Astrocyte (in vitro differentiated cells and primary cell): ENCODE measurements around the gene BPI. TPM values are rescaled to one million over a fixed set of nuclear protein-coding genes. Genes with fewer than 3 reads are reported as not detected.

ENCODE experiments used
- DNase-seq: peaks from one replicate; pipeline ENCODE4 v3.0.0-alpha.2; 2010; ENCODE audit warnings: low read depth
- FAIRE-seq: peaks from 2 replicates; lab custom pipeline; 2011; peaks lifted over from hg19 to GRCh38; lab: Jason Lieb, UNC
- H2AFZ ChIP-seq: 2 replicates; pipeline ENCODE4 v1.6.0; 2012; ENCODE audit warnings: low read depth, low read length, inconsistent platforms
- H3K27ac ChIP-seq: 2 replicates; pipeline ENCODE4 v1.5.1; 2011; ENCODE audit warnings: low read depth, low read length, inconsistent platforms
- H3K27me3 ChIP-seq: 2 replicates; pipeline ENCODE4 v1.6.0; 2011; ENCODE audit warnings: low read length, inconsistent platforms; ENCODE audit not compliant: insufficient read depth
- H3K36me3 ChIP-seq: 2 replicates; pipeline ENCODE4 v1.5.1; 2011; ENCODE audit warnings: low read length, inconsistent platforms; ENCODE audit not compliant: insufficient read depth
- H3K4me1 ChIP-seq: 2 replicates; pipeline ENCODE4 v1.5.1; 2011; ENCODE audit warnings: low read length, inconsistent platforms; ENCODE audit not compliant: insufficient read depth
- H3K4me2 ChIP-seq: 2 replicates; pipeline ENCODE4 v1.6.0; 2012; ENCODE audit warnings: low read length, inconsistent platforms
- H3K4me3 ChIP-seq: 2 replicates; pipeline ENCODE4 v1.5.1; 2011; ENCODE audit warnings: low read depth, mild to moderate bottlenecking, low read length, inconsistent platforms; ENCODE audit not compliant: insufficient read depth
- H3K79me2 ChIP-seq: 2 replicates; pipeline ENCODE4 v1.6.0; 2012; ENCODE audit warnings: mild to moderate bottlenecking, low read length, inconsistent platforms; ENCODE audit not compliant: insufficient read depth
- H3K9ac ChIP-seq: 2 replicates; pipeline ENCODE4 v1.6.0; 2012; ENCODE audit warnings: mild to moderate bottlenecking, low read length, inconsistent platforms
- H3K9me3 ChIP-seq: 2 replicates; pipeline ENCODE4 v1.5.1; 2012; ENCODE audit warnings: low read depth, mild to moderate bottlenecking, low read length, inconsistent platforms; ENCODE audit not compliant: insufficient read depth
- H4K20me1 ChIP-seq: 2 replicates; pipeline ENCODE4 v1.6.0; 2012; ENCODE audit warnings: low read length, inconsistent platforms; ENCODE audit not compliant: insufficient read depth
- H3K27ac Mint-ChIP-seq: one replicate; pipeline ENCODE4 v1.8.0; 2021; ENCODE audit warnings: mild to moderate bottlenecking, mixed read lengths; ENCODE audit not compliant: unreplicated experiment
- H3K27me3 Mint-ChIP-seq: one replicate; pipeline ENCODE4 v1.8.0; 2021; ENCODE audit warnings: low read depth, mixed read lengths; ENCODE audit not compliant: unreplicated experiment
- H3K36me3 Mint-ChIP-seq: one replicate; pipeline ENCODE4 v1.8.0; 2021; ENCODE audit warnings: low read depth, mixed read lengths; ENCODE audit not compliant: unreplicated experiment
- H3K4me1 Mint-ChIP-seq: one replicate; pipeline ENCODE4 v1.8.0; 2021; ENCODE audit warnings: low read depth, mixed read lengths; ENCODE audit not compliant: unreplicated experiment
- H3K4me3 Mint-ChIP-seq: one replicate; pipeline ENCODE4 v1.8.0; 2021; ENCODE audit warnings: mild to moderate bottlenecking, moderate library complexity, mixed read lengths; ENCODE audit not compliant: unreplicated experiment
- H3K9me3 Mint-ChIP-seq: one replicate; pipeline ENCODE4 v1.8.0; 2021; ENCODE audit warnings: mild to moderate bottlenecking, mixed read lengths; ENCODE audit not compliant: unreplicated experiment
- EZH2 ChIP-seq: IDR thresholded peaks from 2 replicates; pipeline ENCODE4 v1.6.1; 2012; ENCODE audit warnings: mild to moderate bottlenecking, low read length, inconsistent platforms; ENCODE audit not compliant: insufficient read depth
- total RNA-seq: library from RNA; stranded (reverse); gene quantifications from 2 replicates; pipeline ENCODE4 v1.2.1, GENCODE V29; 2021
- TF ChIP-seq, protein P1 (sequence below): IDR thresholded peaks from 2 replicates; pipeline ENCODE4 v1.5.1; 2011; ENCODE audit warnings: low read depth, mild to moderate bottlenecking, inconsistent platforms, low read length, moderate library complexity; ENCODE audit not compliant: insufficient read depth

Gene BPI
- total RNA-seq, 1 donor from 2014 or later: not detected

- H3K27ac Mint-ChIP-seq: no peak overlapping the region
- peaks cover 35% of the 10 kb centered on the region for H3K27me3 Mint-ChIP-seq
- H3K27ac ChIP-seq: no peak overlapping the region
- TF ChIP-seq, protein P1, sequence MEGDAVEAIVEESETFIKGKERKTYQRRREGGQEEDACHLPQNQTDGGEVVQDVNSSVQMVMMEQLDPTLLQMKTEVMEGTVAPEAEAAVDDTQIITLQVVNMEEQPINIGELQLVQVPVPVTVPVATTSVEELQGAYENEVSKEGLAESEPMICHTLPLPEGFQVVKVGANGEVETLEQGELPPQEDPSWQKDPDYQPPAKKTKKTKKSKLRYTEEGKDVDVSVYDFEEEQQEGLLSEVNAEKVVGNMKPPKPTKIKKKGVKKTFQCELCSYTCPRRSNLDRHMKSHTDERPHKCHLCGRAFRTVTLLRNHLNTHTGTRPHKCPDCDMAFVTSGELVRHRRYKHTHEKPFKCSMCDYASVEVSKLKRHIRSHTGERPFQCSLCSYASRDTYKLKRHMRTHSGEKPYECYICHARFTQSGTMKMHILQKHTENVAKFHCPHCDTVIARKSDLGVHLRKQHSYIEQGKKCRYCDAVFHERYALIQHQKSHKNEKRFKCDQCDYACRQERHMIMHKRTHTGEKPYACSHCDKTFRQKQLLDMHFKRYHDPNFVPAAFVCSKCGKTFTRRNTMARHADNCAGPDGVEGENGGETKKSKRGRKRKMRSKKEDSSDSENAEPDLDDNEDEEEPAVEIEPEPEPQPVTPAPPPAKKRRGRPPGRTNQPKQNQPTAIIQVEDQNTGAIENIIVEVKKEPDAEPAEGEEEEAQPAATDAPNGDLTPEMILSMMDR: no peak
- TF ChIP-seq EZH2: no peak
- H3K4me3 ChIP-seq: no peak overlapping the region
- H3K79me2 ChIP-seq: no peaks in the 10 kb centered on the region
- H3K4me1 Mint-ChIP-seq: peaks cover 16% of the 10 kb centered on the region
- DNase-seq (no peak), FAIRE-seq (no peak)
- no peaks in the 10 kb centered on the region for H4K20me1 ChIP-seq
- no peaks in the 10 kb centered on the region for H3K36me3 Mint-ChIP-seq
- peaks cover 5% of the 10 kb centered on the region for H3K4me1 ChIP-seq
- H3K9me3 ChIP-seq: no peaks in the 10 kb centered on the region
- H3K36me3 ChIP-seq: no peaks in the 10 kb centered on the region
- H3K9me3 Mint-ChIP-seq: no peaks in the 10 kb centered on the region
- no peak overlapping the region for H2AFZ ChIP-seq
- no peak overlapping the region for H3K9ac ChIP-seq
- H3K4me2 ChIP-seq: no peak overlapping the region
- no peak overlapping the region for H3K4me3 Mint-ChIP-seq
- peaks cover 8% of the 10 kb centered on the region for H3K27me3 ChIP-seq
These were observed 4.0 kb upstream of the BPI start for GRCh38 chr20:38299963-38300362.

DNA sequence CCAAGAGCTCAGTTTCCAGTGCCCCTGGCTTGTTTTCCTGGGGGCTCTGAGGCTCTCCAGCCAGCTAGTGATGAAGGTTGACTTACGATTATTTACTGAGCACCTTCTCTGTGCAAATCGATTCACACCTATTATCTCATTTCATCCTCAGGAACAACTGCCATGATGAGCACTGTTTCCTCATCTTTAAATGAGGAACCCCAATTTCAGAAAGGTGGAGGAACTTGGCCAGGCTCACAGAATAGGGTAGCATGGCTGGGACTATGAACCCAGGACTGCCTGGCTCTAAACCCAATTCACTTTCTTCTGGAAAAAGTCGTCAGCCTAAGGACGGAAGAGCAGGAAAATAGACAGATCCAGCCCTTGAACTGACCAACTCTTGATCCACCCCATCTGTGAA lies 3.5 kb upstream of the BPI start:
- no peaks in the 10 kb centered on the region for H3K36me3 Mint-ChIP-seq
- no peaks in the 10 kb centered on the region for H4K20me1 ChIP-seq
- no peak overlapping the region for H3K4me3 ChIP-seq
- H3K79me2 ChIP-seq: no peaks in the 10 kb centered on the region
- H3K4me3 Mint-ChIP-seq: no peak overlapping the region
- H3K4me1 Mint-ChIP-seq: peaks cover 16% of the 10 kb centered on the region
- no peaks in the 10 kb centered on the region for H3K36me3 ChIP-seq
- H3K27me3 ChIP-seq: peaks cover 8% of the 10 kb centered on the region
- FAIRE-seq (no peak), DNase-seq (no peak)
- H3K9me3 Mint-ChIP-seq: no peaks in the 10 kb centered on the region
- no peak overlapping the region for H3K27ac ChIP-seq
- no peak overlapping the region for H3K4me2 ChIP-seq
- H3K9ac ChIP-seq: no peak overlapping the region
- no peak overlapping the region for H2AFZ ChIP-seq
- no peak overlapping the region for H3K27ac Mint-ChIP-seq
- peaks cover 5% of the 10 kb centered on the region for H3K4me1 ChIP-seq
- peaks cover 30% of the 10 kb centered on the region for H3K27me3 Mint-ChIP-seq
- TF ChIP-seq EZH2: no peak
- no peaks in the 10 kb centered on the region for H3K9me3 ChIP-seq

GRCh38 chr20:38301309-38301708 lies 2.6 kb upstream of the BPI start:
- H3K9me3 ChIP-seq: no peaks in the 10 kb centered on the region
- TF ChIP-seq, protein P1: no peak
- TF ChIP-seq EZH2: no peak
- no peaks in the 10 kb centered on the region for H3K79me2 ChIP-seq
- H3K4me2 ChIP-seq: no peak overlapping the region
- peaks cover 16% of the 10 kb centered on the region for H3K4me1 Mint-ChIP-seq
- no peak overlapping the region for H3K9ac ChIP-seq
- H3K9me3 Mint-ChIP-seq: no peaks in the 10 kb centered on the region
- H2AFZ ChIP-seq: no peak overlapping the region
- H3K4me3 Mint-ChIP-seq: no peak overlapping the region
- peaks cover 8% of the 10 kb centered on the region for H3K27me3 ChIP-seq
- peaks cover 5% of the 10 kb centered on the region for H3K4me1 ChIP-seq
- peaks cover 27% of the 10 kb centered on the region for H3K27me3 Mint-ChIP-seq
- no peaks in the 10 kb centered on the region for H3K36me3 ChIP-seq
- no peak overlapping the region for H3K27ac ChIP-seq
- H4K20me1 ChIP-seq: no peaks in the 10 kb centered on the region
- FAIRE-seq: no peak
- H3K36me3 Mint-ChIP-seq: no peaks in the 10 kb centered on the region
- H3K27ac Mint-ChIP-seq: no peak overlapping the region
- no peak overlapping the region for H3K4me3 ChIP-seq
- DNase-seq: no peak
